ENCODE data around the gene ZNF385B. TPM values are rescaled to one million over a fixed set of nuclear protein-coding genes. Genes with fewer than 3 reads are reported as not detected.

ZNF385B gene
- total RNA-seq, 1 experiment from 2014 or later = 0.57 TPM

GRCh38 chr2:179843541-179843940 is 17.9 kb downstream of the ZNF385B start:
- no peak for TF ChIP-seq CTCF (IDR thresholded peaks at IDR 0.05; ENCODE audit: unreplicated experiment)
- Mint-ChIP-seq H3K36me3 (ENCODE audit: insufficient read depth, unreplicated experiment) (no peaks in the 10 kb centered on the region), H3K27me3 (ENCODE audit: unreplicated experiment) (peaks cover 31% of the 10 kb centered on the region), H3K27ac (ENCODE audit: unreplicated experiment) (no peak overlapping the region), H3K9me3 (ENCODE audit: low read depth, unreplicated experiment) (no peaks in the 10 kb centered on the region), H3K4me1 (ENCODE audit: low read depth, unreplicated experiment) (no peaks in the 10 kb centered on the region), H3K4me3 (ENCODE audit: low read depth, unreplicated experiment) (no peak overlapping the region)
- no peak for DNase-seq
- CTCF ChIA-PET = no interaction called here
- intact Hi-C loops (cut with micrococcal nuclease; ENCODE audit: unreplicated experiment) = loop anchor here (1.0 to 5.0 kb wide), 2 partner anchors 94 to 234 kb away; no protein-coding TSS in a partner anchor
- no TSS peak for BruUV-seq (replicated peaks)

- intact Hi-C loops (cut with micrococcal nuclease; ENCODE audit: unreplicated experiment) = loop anchor here (1.0 to 5.0 kb wide), 2 partner anchors 95 to 235 kb away; no protein-coding TSS in a partner anchor
- Mint-ChIP-seq H3K27ac (ENCODE audit: unreplicated experiment) (no peak overlapping the region), H3K4me1 (ENCODE audit: low read depth, unreplicated experiment) (no peaks in the 10 kb centered on the region), H3K36me3 (ENCODE audit: insufficient read depth, unreplicated experiment) (no peaks in the 10 kb centered on the region), H3K27me3 (ENCODE audit: unreplicated experiment) (peaks cover 22% of the 10 kb centered on the region), H3K4me3 (ENCODE audit: low read depth, unreplicated experiment) (no peak overlapping the region), H3K9me3 (ENCODE audit: low read depth, unreplicated experiment) (no peaks in the 10 kb centered on the region)
- TF ChIP-seq CTCF (IDR thresholded peaks at IDR 0.05; ENCODE audit: unreplicated experiment) = peak; percentile 35
- DNase-seq = peak; percentile 30
- BruUV-seq (replicated peaks) = no TSS peak
- CTCF ChIA-PET = no interaction called here
These were observed 18.8 kb downstream of the ZNF385B start for GRCh38 chr2:179842498-179843153.

- no peaks in the 10 kb centered on the region for H3K9me3 Mint-ChIP-seq (ENCODE audit: low read depth, unreplicated experiment)
These were observed 20.6 kb downstream of the ZNF385B start for GRCh38 chr2:179840840-179841239.

GRCh38 chr2:179837408-179837807 is 24.0 kb downstream of the ZNF385B start:
- H3K36me3 Mint-ChIP-seq (ENCODE audit: insufficient read depth, unreplicated experiment) = no peaks in the 10 kb centered on the region
- no peak overlapping the region for H3K4me3 Mint-ChIP-seq (ENCODE audit: low read depth, unreplicated experiment)
- H3K27ac Mint-ChIP-seq (ENCODE audit: unreplicated experiment) = no peak overlapping the region
- BruUV-seq (replicated peaks) = no TSS peak
- H3K27me3 Mint-ChIP-seq (ENCODE audit: unreplicated experiment) = no peaks in the 10 kb centered on the region
- no peak for TF ChIP-seq CTCF (IDR thresholded peaks at IDR 0.05; ENCODE audit: unreplicated experiment)
- intact Hi-C loops (cut with micrococcal nuclease; ENCODE audit: unreplicated experiment) = no loop called here
- CTCF ChIA-PET = no interaction called here
- no peaks in the 10 kb centered on the region for H3K4me1 Mint-ChIP-seq (ENCODE audit: low read depth, unreplicated experiment)
- no peaks in the 10 kb centered on the region for H3K9me3 Mint-ChIP-seq (ENCODE audit: low read depth, unreplicated experiment)
- no peak for DNase-seq

More at GRCh38 chr2:179840840-179841239, 20.6 kb downstream of the ZNF385B start:
- Mint-ChIP-seq H3K27ac (ENCODE audit: unreplicated experiment) (no peak overlapping the region), H3K36me3 (ENCODE audit: insufficient read depth, unreplicated experiment) (no peaks in the 10 kb centered on the region), H3K27me3 (ENCODE audit: unreplicated experiment) (peaks cover 10% of the 10 kb centered on the region), H3K4me1 (ENCODE audit: low read depth, unreplicated experiment) (no peaks in the 10 kb centered on the region), H3K4me3 (ENCODE audit: low read depth, unreplicated experiment) (no peak overlapping the region)
- no peak for TF ChIP-seq CTCF (IDR thresholded peaks at IDR 0.05; ENCODE audit: unreplicated experiment)
- CTCF ChIA-PET = no interaction called here
- no TSS peak for BruUV-seq (replicated peaks)
- intact Hi-C loops (cut with micrococcal nuclease; ENCODE audit: unreplicated experiment) = loop anchor here (5.0 kb wide), 1 partner anchor 96 kb away; no protein-coding TSS in a partner anchor
- no peak for DNase-seq

All from Calu3 (cell line).